ENCODE results near the gene FOXP1. TPM values are rescaled to one million over a fixed set of nuclear protein-coding genes. Genes with fewer than 3 reads are reported as not detected.

FOXP1 gene
- total RNA-seq, 1 experiment from 2014 or later, result 334 TPM

DNA sequence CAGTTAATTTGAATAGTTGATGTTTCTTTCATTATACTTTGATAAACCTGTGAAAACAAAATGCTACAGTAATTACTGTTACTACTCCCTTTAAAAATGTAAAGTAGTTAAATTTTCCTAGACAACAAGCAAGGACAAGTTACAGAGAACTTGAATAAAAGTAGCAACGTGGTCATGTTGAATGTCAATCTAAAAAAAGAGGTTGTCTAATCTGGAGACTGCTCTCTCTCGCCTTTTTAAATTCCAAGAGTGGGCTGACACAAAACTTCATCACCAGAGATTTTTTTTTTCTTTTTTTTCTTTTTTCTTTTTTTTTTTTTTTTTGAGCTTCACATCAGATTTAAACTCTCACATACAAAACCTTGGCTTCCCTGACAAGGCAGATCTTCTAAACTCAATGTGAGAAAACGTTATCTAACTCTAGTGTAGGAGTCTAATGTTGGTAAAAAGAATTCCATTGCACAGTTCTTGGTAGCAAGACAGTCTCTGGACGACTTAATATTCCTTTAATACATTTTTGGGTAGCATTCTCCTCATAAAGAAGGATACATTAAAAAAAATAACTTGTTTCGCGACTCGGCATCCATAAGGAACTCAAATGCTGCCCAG is 4.1 kb downstream of the FOXP1 start:
- Histone ChIP-seq H3K4me3 (ENCODE audit: low read length) (peak overlapping the region; percentile 81), H3K9ac (ENCODE audit: low read length) (peak overlapping the region; percentile 98), H2AFZ (ENCODE audit: low read length) (no peak overlapping the region), H3K27me3 (ENCODE audit: low read length) (no peaks in the 10 kb centered on the region), H3K4me1 (ENCODE audit: low read length) (peaks cover 64% of the 10 kb centered on the region), H4K20me1 (ENCODE audit: insufficient read depth, low read depth, low read length) (no peaks in the 10 kb centered on the region), H3K4me2 (ENCODE audit: low read depth, low read length, poor library complexity, severe bottlenecking) (peak overlapping the region; percentile 93), H3K9me3 (ENCODE audit: low read length) (no peaks in the 10 kb centered on the region), H3K27ac (ENCODE audit: low read length) (peak overlapping the region; percentile 97), H3K9me2 (replicated peaks; ENCODE audit: insufficient read depth, low read length) (no peaks in the 10 kb centered on the region), H3K79me2 (ENCODE audit: low read length) (peaks cover 83% of the 10 kb centered on the region), H3K36me3 (ENCODE audit: insufficient read depth, low read length) (peaks cover 22% of the 10 kb centered on the region; the same call in 1 of the 2 replicates)
- DNase-seq, result peak; percentile 80

DNA sequence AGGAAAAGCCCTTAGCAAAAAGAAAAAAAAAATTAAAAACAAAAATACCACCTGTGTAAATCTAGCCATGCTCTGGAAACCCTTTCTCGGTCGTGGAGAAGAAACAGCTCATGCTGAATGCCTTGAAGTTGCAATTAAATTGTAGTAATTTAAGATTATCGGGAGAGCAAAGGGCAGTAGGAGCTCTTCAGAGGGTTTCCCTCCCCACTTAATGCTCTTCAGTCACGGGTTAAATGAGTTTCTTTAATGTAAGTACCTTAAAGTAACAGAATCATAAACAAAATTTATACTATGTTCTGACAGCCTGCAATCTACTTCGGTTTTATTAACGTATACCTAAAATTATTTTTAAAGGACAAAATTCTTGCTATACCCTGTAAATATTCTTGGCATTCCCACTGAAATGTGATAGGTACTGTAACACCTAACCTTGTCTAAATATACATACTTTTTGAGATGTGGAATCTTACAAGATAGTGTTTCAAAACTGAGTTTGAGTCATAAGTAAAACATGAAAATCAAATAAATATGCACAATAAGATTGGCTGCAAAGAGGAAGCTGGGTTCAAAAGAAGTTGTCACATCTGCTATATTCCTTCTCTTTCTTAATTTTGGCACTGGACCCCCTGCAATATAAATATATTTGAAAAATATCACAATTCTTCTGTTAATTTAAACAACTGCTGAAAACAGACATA is 5.3 kb downstream of the FOXP1 start:
- peak overlapping the region; percentile 81 for H3K4me3 ChIP-seq (ENCODE audit: low read length)
- peak overlapping the region; percentile 98 for H3K9ac ChIP-seq (ENCODE audit: low read length)
- no peak overlapping the region for H2AFZ ChIP-seq (ENCODE audit: low read length)
- peak overlapping the region; percentile 93 for H3K4me2 ChIP-seq (ENCODE audit: low read depth, low read length, poor library complexity, severe bottlenecking)
- no peaks in the 10 kb centered on the region for H3K9me3 ChIP-seq (ENCODE audit: low read length)
- no peaks in the 10 kb centered on the region for H3K27me3 ChIP-seq (ENCODE audit: low read length)
- H3K4me1 ChIP-seq (ENCODE audit: low read length), result peaks cover 72% of the 10 kb centered on the region
- no peaks in the 10 kb centered on the region for H4K20me1 ChIP-seq (ENCODE audit: insufficient read depth, low read depth, low read length)
- H3K9me2 ChIP-seq (replicated peaks; ENCODE audit: insufficient read depth, low read length), result no peaks in the 10 kb centered on the region
- H3K79me2 ChIP-seq (ENCODE audit: low read length), result peaks cover 93% of the 10 kb centered on the region
- H3K36me3 ChIP-seq (ENCODE audit: insufficient read depth, low read length), result peaks cover 31% of the 10 kb centered on the region; the same call in 1 of the 2 replicates
- DNase-seq, result peak; percentile 70
- H3K27ac ChIP-seq (ENCODE audit: low read length), result peak overlapping the region; percentile 97

DNA sequence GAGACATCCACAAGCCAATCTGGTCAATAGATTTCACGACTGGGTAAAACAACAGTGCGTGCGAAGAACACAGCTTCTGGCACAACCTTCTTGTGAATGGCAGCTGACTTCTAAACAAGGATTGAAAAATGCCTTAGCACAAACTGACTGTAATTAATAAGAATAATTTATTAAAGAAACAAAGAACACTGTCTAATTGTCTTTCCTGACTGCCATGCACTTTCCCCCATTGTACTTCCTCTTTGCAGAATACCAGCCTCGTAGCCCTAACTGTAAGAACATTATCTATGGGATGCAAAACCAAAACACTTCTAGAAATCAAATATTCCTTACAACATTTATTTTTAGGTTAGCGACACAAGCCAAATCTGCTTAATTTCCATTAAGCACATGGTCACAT is 6.5 kb downstream of the FOXP1 start:
- H3K27me3 ChIP-seq (ENCODE audit: low read length), result no peaks in the 10 kb centered on the region
- peak overlapping the region; percentile 97 for H3K27ac ChIP-seq (ENCODE audit: low read length)
- H3K79me2 ChIP-seq (ENCODE audit: low read length), result peaks cover 99% of the 10 kb centered on the region
- H3K9ac ChIP-seq (ENCODE audit: low read length), result peak overlapping the region; percentile 98
- peak overlapping the region; percentile 93 for H3K4me2 ChIP-seq (ENCODE audit: low read depth, low read length, poor library complexity, severe bottlenecking)
- H3K4me1 ChIP-seq (ENCODE audit: low read length), result peaks cover 84% of the 10 kb centered on the region
- peak; percentile 72 for DNase-seq
- no peak overlapping the region for H2AFZ ChIP-seq (ENCODE audit: low read length)
- peaks cover 43% of the 10 kb centered on the region; the same call in 1 of the 2 replicates for H3K36me3 ChIP-seq (ENCODE audit: insufficient read depth, low read length)
- H3K4me3 ChIP-seq (ENCODE audit: low read length), result peak overlapping the region; percentile 81
- no peaks in the 10 kb centered on the region for H3K9me2 ChIP-seq (replicated peaks; ENCODE audit: insufficient read depth, low read length)
- no peaks in the 10 kb centered on the region for H3K9me3 ChIP-seq (ENCODE audit: low read length)
- H4K20me1 ChIP-seq (ENCODE audit: insufficient read depth, low read depth, low read length), result no peaks in the 10 kb centered on the region

DNA sequence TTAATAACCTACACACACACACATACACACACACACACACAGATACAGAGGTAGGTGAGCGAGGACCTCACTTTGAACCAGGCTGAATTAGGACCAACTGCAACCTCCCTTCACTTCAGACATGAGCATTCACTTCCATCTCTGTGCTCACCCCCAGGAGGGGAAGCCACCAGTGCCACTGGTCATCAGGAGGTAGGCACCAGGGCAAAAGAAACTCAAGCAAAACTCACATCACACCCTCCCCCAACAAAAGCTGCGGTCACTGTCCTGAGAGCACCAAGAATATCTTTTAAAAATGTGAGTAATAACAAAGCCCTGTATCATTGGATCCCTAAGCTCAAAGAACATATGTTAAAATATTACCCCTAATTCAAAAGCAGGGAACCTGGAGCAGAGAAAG is 8.1 kb downstream of the FOXP1 start:
- Histone ChIP-seq H3K4me1 (ENCODE audit: low read length) (peaks cover 100% of the 10 kb centered on the region), H4K20me1 (ENCODE audit: insufficient read depth, low read depth, low read length) (no peaks in the 10 kb centered on the region), H3K9me2 (replicated peaks; ENCODE audit: insufficient read depth, low read length) (no peaks in the 10 kb centered on the region), H3K4me2 (ENCODE audit: low read depth, low read length, poor library complexity, severe bottlenecking) (peak overlapping the region; percentile 93), H3K9me3 (ENCODE audit: low read length) (no peaks in the 10 kb centered on the region), H3K79me2 (ENCODE audit: low read length) (peaks cover 100% of the 10 kb centered on the region), H3K27me3 (ENCODE audit: low read length) (no peaks in the 10 kb centered on the region), H3K4me3 (ENCODE audit: low read length) (peak overlapping the region; percentile 42), H3K36me3 (ENCODE audit: insufficient read depth, low read length) (peaks cover 57% of the 10 kb centered on the region; the same call in 1 of the 2 replicates), H3K27ac (ENCODE audit: low read length) (peak overlapping the region; percentile 97), H2AFZ (ENCODE audit: low read length) (no peak overlapping the region), H3K9ac (ENCODE audit: low read length) (peak overlapping the region; percentile 41)
- DNase-seq, result no peak

DNA sequence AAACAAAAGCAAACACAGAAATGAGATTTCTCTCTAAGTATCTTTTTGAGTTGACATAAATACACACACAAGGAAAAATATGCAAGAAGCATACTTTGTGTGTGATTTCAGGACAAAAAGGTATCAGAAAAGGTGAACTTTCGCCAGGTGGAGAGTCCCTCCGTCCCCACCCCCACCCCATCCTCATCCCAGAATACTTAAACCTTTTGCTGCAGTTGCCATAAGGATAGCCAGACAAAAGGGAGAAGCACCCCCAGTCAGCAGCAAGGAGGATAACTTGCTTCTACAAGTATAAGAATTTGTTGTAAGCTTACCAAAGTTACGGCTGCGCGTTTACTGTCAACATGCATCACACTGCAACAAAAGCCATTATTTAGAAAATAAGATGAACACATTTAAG is 10.3 kb downstream of the FOXP1 start:
- Histone ChIP-seq H3K4me1 (ENCODE audit: low read length) (peaks cover 100% of the 10 kb centered on the region), H4K20me1 (ENCODE audit: insufficient read depth, low read depth, low read length) (no peaks in the 10 kb centered on the region), H3K36me3 (ENCODE audit: insufficient read depth, low read length) (peaks cover 57% of the 10 kb centered on the region; the same call in 1 of the 2 replicates), H3K4me2 (ENCODE audit: low read depth, low read length, poor library complexity, severe bottlenecking) (peak overlapping the region; percentile 93), H3K9me2 (replicated peaks; ENCODE audit: insufficient read depth, low read length) (no peaks in the 10 kb centered on the region), H3K27ac (ENCODE audit: low read length) (peak overlapping the region; percentile 97), H3K9me3 (ENCODE audit: low read length) (no peaks in the 10 kb centered on the region), H2AFZ (ENCODE audit: low read length) (no peak overlapping the region), H3K79me2 (ENCODE audit: low read length) (peaks cover 94% of the 10 kb centered on the region), H3K4me3 (ENCODE audit: low read length) (no peak overlapping the region), H3K9ac (ENCODE audit: low read length) (peak overlapping the region; percentile 3; the same call in 1 of the 2 replicates), H3K27me3 (ENCODE audit: low read length) (no peaks in the 10 kb centered on the region)
- DNase-seq, result no peak

DNA sequence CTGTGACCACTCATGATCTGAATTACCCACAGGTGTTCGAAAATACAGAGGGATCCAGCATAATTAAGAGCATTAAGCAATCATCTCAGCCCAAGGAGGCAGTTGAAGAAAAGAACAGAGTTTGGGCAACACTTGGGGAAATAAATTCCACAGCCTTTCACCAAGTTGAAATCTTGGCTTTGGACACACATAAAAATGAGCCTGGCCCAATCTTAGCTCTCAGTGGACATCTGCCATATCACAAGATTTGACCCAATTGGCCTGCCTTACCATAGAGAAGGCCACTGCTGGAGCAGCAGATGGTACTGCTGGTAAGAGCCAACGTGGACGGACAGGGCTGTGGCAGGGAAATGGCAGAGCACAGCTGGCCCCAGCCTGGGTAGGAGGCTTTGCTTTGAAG is 13.0 kb downstream of the FOXP1 start:
- Histone ChIP-seq H3K9me3 (ENCODE audit: low read length) (no peaks in the 10 kb centered on the region), H3K4me1 (ENCODE audit: low read length) (peaks cover 100% of the 10 kb centered on the region), H3K79me2 (ENCODE audit: low read length) (peaks cover 92% of the 10 kb centered on the region), H3K27me3 (ENCODE audit: low read length) (no peaks in the 10 kb centered on the region), H3K4me3 (ENCODE audit: low read length) (no peak overlapping the region), H3K4me2 (ENCODE audit: low read depth, low read length, poor library complexity, severe bottlenecking) (peak overlapping the region; percentile 4), H2AFZ (ENCODE audit: low read length) (no peak overlapping the region), H3K36me3 (ENCODE audit: insufficient read depth, low read length) (peaks cover 49% of the 10 kb centered on the region; the same call in 1 of the 2 replicates), H3K9ac (ENCODE audit: low read length) (no peak overlapping the region), H4K20me1 (ENCODE audit: insufficient read depth, low read depth, low read length) (no peaks in the 10 kb centered on the region), H3K9me2 (replicated peaks; ENCODE audit: insufficient read depth, low read length) (no peaks in the 10 kb centered on the region), H3K27ac (ENCODE audit: low read length) (peak overlapping the region; percentile 97)
- DNase-seq, result no peak

DNA sequence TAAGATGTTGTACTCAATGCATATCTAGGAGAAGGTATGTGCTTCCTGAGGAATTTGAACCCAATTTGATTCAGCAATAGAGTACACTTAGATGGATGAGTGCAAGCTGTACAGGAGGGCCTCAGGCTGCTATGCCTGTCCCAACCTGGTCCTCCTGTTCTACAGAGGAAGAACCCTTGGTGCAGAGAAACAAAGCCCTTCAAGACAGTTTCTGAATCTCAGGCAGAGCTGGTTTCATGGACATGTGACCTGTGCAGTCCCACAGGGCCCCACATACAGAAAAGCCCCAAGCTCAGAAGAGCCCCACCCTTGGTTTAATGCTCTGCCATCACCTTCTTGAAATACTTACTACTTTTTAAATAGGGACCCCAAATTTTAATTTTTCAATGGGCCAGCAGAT is 15.3 kb downstream of the FOXP1 start:
- H3K4me2 ChIP-seq (ENCODE audit: low read depth, low read length, poor library complexity, severe bottlenecking), result peak overlapping the region; percentile 40
- no peaks in the 10 kb centered on the region for H3K27me3 ChIP-seq (ENCODE audit: low read length)
- H3K27ac ChIP-seq (ENCODE audit: low read length), result peak overlapping the region; percentile 97
- H3K9me3 ChIP-seq (ENCODE audit: low read length), result no peaks in the 10 kb centered on the region
- no peaks in the 10 kb centered on the region for H4K20me1 ChIP-seq (ENCODE audit: insufficient read depth, low read depth, low read length)
- H3K36me3 ChIP-seq (ENCODE audit: insufficient read depth, low read length), result peaks cover 33% of the 10 kb centered on the region
- H3K4me1 ChIP-seq (ENCODE audit: low read length), result peaks cover 100% of the 10 kb centered on the region
- H2AFZ ChIP-seq (ENCODE audit: low read length), result no peak overlapping the region
- no peaks in the 10 kb centered on the region for H3K9me2 ChIP-seq (replicated peaks; ENCODE audit: insufficient read depth, low read length)
- peak overlapping the region; percentile 56 for H3K9ac ChIP-seq (ENCODE audit: low read length)
- no peak overlapping the region for H3K4me3 ChIP-seq (ENCODE audit: low read length)
- peaks cover 79% of the 10 kb centered on the region for H3K79me2 ChIP-seq (ENCODE audit: low read length)
- peak; percentile 74 for DNase-seq

DNA sequence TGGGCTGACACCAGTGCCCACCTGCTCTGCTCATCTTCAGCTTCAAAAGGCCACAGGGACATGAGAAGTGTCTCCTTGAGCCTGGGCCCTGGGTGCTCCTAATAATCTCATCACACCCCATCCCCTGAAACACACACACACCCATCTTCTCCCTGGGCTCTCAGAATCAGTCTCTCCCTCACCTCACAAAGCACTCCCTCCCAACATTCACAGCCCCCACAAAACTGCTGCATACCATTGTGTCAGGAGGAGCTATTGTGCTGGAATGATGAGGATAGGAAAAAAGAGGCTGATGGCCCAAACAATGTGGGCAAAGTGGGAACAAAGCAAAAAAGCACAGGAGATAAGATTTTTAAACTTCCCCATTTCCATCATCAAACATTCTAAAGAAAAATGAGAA is 16.8 kb downstream of the FOXP1 start:
- no peak for DNase-seq
- peak overlapping the region; percentile 69 for H3K9ac ChIP-seq (ENCODE audit: low read length)
- H4K20me1 ChIP-seq (ENCODE audit: insufficient read depth, low read depth, low read length), result no peaks in the 10 kb centered on the region
- peak overlapping the region; percentile 50; the same call in 1 of the 2 replicates for H3K4me3 ChIP-seq (ENCODE audit: low read length)
- H3K9me2 ChIP-seq (replicated peaks; ENCODE audit: insufficient read depth, low read length), result no peaks in the 10 kb centered on the region
- H3K4me1 ChIP-seq (ENCODE audit: low read length), result peaks cover 97% of the 10 kb centered on the region
- H3K79me2 ChIP-seq (ENCODE audit: low read length), result peaks cover 79% of the 10 kb centered on the region
- H2AFZ ChIP-seq (ENCODE audit: low read length), result no peak overlapping the region
- peak overlapping the region; percentile 82 for H3K4me2 ChIP-seq (ENCODE audit: low read depth, low read length, poor library complexity, severe bottlenecking)
- peaks cover 33% of the 10 kb centered on the region for H3K36me3 ChIP-seq (ENCODE audit: insufficient read depth, low read length)
- H3K27me3 ChIP-seq (ENCODE audit: low read length), result no peaks in the 10 kb centered on the region
- H3K27ac ChIP-seq (ENCODE audit: low read length), result peak overlapping the region; percentile 97
- H3K9me3 ChIP-seq (ENCODE audit: low read length), result no peaks in the 10 kb centered on the region
